ENCODE data around the gene CRYBB2.

DNA sequence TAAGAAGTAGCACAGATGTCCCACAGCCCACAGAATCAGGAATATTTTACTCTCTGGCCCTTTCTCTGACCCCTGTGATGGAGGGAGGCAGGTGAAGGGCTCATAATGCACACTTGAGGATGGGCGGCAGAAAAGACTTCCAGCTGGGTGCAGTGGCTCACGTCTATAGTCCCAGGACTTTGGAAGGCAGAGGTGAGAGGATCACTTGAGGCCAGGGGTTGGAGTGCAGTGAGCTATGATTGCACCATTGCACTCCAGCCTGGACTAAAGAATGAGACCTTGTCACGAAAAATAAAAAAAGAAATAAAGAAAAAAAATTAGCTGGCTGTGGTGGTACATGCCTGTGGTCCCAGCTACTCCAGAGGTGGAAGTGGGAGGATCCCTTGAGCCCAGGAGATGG, 33.3 kb upstream of the CRYBB2 start:
- TF ChIP-seq, protein P1, sequence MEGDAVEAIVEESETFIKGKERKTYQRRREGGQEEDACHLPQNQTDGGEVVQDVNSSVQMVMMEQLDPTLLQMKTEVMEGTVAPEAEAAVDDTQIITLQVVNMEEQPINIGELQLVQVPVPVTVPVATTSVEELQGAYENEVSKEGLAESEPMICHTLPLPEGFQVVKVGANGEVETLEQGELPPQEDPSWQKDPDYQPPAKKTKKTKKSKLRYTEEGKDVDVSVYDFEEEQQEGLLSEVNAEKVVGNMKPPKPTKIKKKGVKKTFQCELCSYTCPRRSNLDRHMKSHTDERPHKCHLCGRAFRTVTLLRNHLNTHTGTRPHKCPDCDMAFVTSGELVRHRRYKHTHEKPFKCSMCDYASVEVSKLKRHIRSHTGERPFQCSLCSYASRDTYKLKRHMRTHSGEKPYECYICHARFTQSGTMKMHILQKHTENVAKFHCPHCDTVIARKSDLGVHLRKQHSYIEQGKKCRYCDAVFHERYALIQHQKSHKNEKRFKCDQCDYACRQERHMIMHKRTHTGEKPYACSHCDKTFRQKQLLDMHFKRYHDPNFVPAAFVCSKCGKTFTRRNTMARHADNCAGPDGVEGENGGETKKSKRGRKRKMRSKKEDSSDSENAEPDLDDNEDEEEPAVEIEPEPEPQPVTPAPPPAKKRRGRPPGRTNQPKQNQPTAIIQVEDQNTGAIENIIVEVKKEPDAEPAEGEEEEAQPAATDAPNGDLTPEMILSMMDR (IDR thresholded peaks at IDR 0.05) = no peak
- TF ChIP-seq EP300 (IDR thresholded peaks at IDR 0.05) (no peak), POLR2AphosphoS5 (IDR thresholded peaks at IDR 0.05) (no peak), POLR2A (IDR thresholded peaks at IDR 0.05) (no peak)
